GM08714 (cell line): ENCODE data around the gene SLC6A4.
"Not testable (repeated sequence)": the region's sequence is repeated elsewhere in the genome, so short reads cannot be mapped to it uniquely, and the experiment has no call there.

Source experiments
- H3K4me3 ChIP-seq: fragments of 200-500 bp; sonication (Bioruptor generic); 2 replicates; pipeline ENCODE4 v1.5.1; 2014; ENCODE audit warnings: mild to moderate bottlenecking, low read length, inconsistent platforms
- ZNF274 ChIP-seq: IDR thresholded peaks from 2 replicates; pipeline ENCODE4 v1.6.1; 2012; ENCODE audit warnings: mild to moderate bottlenecking, low read depth, low read length

Gene SLC6A4

GRCh38 chr17:30155389-30155788, 80.1 kb downstream of the SLC6A4 start:
- H3K4me3 ChIP-seq = no peak overlapping the region
- TF ChIP-seq ZNF274 = no peak

- no peak overlapping the region for H3K4me3 ChIP-seq
- no peak for TF ChIP-seq ZNF274
Observed at GRCh38 chr17:30153463-30153862, 82.0 kb downstream of the SLC6A4 start.

GRCh38 chr17:30151471-30151870, 84.0 kb downstream of the SLC6A4 start:
- no peak for TF ChIP-seq ZNF274
- H3K4me3 ChIP-seq = no peak overlapping the region

GRCh38 chr17:30148376-30148775, 87.1 kb downstream of the SLC6A4 start:
- H3K4me3 ChIP-seq = no peak overlapping the region
- TF ChIP-seq ZNF274 = no peak

- H3K4me3 ChIP-seq = not testable (repeated sequence)
Observed at GRCh38 chr17:30147860-30148259, 87.6 kb downstream of the SLC6A4 start.
